Transverse colon (tissue), 4 donors: ENCODE results near the gene CDK5RAP1.

Source experiments
- EP300 ChIP-seq: sonication (generic); formaldehyde crosslinking; IDR thresholded peaks from one replicate; pipeline ENCODE4 v1.6.1; 2017; ENCODE audit warnings: antibody characterized with exemption, low read depth
- POLR2A ChIP-seq: fragments of 450-650 bp; IDR thresholded peaks from one replicate; pipeline ENCODE4 v1.6.1; 2016; ENCODE audit warnings: antibody characterized with exemption, mild to moderate bottlenecking, moderate library complexity
- POLR2AphosphoS5 ChIP-seq, 3 donors: sonication (generic); formaldehyde crosslinking; IDR thresholded peaks; one replicate each; pipeline ENCODE4 v1.6.1; 2016; ENCODE audit warnings: antibody characterized with exemption in 3 of 3
- TF ChIP-seq, protein P1 (sequence below), 5 experiments: fragments of 200-600 bp in 3 of 5; fragments of 450-650 bp in 2 of 5; sonication (generic) in 3 of 5; IDR thresholded peaks; 1 replicate in 2 of 5; 2 replicates in 3 of 5; pipeline ENCODE4 v1.5.1; 2016 to 2017; ENCODE audit warnings: antibody characterized with exemption in 5 of 5, inconsistent platforms in 3 of 5, mild to moderate bottlenecking in 2 of 5, moderate library complexity in 1 of 5

DNA sequence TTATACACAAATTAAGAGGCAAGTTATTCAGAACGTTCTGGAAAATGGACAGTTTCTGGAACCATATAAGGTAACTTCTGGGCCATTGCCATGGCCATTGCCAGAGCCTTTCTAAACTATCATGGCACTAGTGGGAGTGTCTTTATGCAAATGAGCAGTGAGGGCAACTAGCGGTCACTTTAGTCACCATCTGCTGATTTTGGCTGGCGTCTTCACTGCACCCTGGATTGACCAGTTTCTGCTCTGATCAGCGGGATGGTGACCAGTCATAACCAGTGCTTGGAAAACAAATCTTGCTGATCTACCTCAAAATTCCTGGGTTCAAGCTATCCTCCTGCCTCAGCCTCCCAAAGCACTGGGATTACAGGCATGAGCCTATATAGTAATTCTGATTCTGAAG lies 49.5 kb upstream of the CDK5RAP1 start:
- TF ChIP-seq, protein P1, sequence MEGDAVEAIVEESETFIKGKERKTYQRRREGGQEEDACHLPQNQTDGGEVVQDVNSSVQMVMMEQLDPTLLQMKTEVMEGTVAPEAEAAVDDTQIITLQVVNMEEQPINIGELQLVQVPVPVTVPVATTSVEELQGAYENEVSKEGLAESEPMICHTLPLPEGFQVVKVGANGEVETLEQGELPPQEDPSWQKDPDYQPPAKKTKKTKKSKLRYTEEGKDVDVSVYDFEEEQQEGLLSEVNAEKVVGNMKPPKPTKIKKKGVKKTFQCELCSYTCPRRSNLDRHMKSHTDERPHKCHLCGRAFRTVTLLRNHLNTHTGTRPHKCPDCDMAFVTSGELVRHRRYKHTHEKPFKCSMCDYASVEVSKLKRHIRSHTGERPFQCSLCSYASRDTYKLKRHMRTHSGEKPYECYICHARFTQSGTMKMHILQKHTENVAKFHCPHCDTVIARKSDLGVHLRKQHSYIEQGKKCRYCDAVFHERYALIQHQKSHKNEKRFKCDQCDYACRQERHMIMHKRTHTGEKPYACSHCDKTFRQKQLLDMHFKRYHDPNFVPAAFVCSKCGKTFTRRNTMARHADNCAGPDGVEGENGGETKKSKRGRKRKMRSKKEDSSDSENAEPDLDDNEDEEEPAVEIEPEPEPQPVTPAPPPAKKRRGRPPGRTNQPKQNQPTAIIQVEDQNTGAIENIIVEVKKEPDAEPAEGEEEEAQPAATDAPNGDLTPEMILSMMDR (IDR thresholded peaks at IDR 0.05): no peak
- no peak for TF ChIP-seq POLR2A
- TF ChIP-seq EP300: no peak
- no peak for TF ChIP-seq POLR2AphosphoS5 (IDR thresholded peaks at IDR 0.05)
